Cardiac fibroblast (primary cell): ENCODE results near the gene MAGEB3.

Experiments
- DNase-seq, 2 donors: peaks; one replicate each; pipeline versions ENCODE4 v3.0.0 to v3.0.0-alpha.2; 2010; ENCODE audit warnings: low read depth in 2 of 2
- H3K4me3 ChIP-seq, 2 donors: replicated peaks in 1 of 2; 1 replicate in 1 of 2; 2 replicates in 1 of 2; pipeline ENCODE4 v1.5.1; 2011; ENCODE audit warnings: low read depth in 2 of 2, low read length in 2 of 2, mild to moderate bottlenecking in 2 of 2, moderate library complexity in 1 of 2
- TF ChIP-seq, protein P1 (sequence below): IDR thresholded peaks from one replicate; pipeline ENCODE4 v1.5.1; 2011; ENCODE audit warnings: low read depth, mild to moderate bottlenecking, low read length, inconsistent platforms

MAGEB3 gene

DNA sequence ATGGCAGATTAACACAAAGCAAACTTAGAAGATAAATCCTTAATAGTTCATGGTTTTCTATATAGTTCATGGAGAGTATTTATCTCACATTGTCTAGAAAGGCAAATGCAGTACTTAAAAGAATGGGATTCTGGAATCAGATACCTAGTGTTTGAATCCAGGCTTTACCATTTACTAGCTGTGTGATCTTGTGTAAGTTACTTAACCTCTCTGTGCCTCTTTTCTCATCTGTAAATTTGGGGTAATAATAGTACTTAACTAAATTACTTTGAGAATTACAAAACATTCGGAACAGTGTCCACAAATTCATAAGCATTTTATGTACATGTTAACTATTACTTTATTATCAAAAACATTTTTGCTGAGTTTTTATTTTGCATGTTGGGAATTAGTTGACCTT is 32.3 kb downstream of the MAGEB3 start:
- no peak for DNase-seq
- TF ChIP-seq, protein P1, sequence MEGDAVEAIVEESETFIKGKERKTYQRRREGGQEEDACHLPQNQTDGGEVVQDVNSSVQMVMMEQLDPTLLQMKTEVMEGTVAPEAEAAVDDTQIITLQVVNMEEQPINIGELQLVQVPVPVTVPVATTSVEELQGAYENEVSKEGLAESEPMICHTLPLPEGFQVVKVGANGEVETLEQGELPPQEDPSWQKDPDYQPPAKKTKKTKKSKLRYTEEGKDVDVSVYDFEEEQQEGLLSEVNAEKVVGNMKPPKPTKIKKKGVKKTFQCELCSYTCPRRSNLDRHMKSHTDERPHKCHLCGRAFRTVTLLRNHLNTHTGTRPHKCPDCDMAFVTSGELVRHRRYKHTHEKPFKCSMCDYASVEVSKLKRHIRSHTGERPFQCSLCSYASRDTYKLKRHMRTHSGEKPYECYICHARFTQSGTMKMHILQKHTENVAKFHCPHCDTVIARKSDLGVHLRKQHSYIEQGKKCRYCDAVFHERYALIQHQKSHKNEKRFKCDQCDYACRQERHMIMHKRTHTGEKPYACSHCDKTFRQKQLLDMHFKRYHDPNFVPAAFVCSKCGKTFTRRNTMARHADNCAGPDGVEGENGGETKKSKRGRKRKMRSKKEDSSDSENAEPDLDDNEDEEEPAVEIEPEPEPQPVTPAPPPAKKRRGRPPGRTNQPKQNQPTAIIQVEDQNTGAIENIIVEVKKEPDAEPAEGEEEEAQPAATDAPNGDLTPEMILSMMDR, result no peak
- no peak overlapping the region for H3K4me3 ChIP-seq

GRCh38 chrX:30270639-30271038 is 40.2 kb downstream of the MAGEB3 start:
- TF ChIP-seq, protein P1, result no peak
- no peak for DNase-seq

GRCh38 chrX:30275498-30275897 is 45.0 kb downstream of the MAGEB3 start:
- DNase-seq, result peak; percentile 35 to 38
- H3K4me3 ChIP-seq, result no peak overlapping the region
- TF ChIP-seq, protein P1, result peak; percentile 6

More at GRCh38 chrX:30270639-30271038, 40.2 kb downstream of the MAGEB3 start:
- no peak overlapping the region for H3K4me3 ChIP-seq

DNA sequence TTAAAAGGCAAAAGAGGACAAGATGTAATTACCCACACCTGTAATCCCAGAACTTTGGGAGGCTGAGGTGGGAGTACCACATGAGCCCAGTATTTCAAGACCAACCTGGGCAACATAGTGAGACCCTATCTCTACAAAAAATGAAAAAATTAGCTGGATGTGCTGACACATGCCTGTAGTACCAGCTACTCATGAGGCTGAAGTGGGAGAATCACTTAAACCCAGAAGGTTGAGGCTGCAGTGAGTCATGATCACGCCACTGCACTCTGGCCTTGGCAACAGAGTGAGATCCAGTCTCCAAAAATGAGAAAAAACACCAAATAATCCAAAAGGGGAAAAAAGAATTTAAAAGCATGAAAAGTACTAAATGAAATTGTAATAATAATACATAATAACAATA is 47.9 kb downstream of the MAGEB3 start:
- no peak overlapping the region for H3K4me3 ChIP-seq

DNA sequence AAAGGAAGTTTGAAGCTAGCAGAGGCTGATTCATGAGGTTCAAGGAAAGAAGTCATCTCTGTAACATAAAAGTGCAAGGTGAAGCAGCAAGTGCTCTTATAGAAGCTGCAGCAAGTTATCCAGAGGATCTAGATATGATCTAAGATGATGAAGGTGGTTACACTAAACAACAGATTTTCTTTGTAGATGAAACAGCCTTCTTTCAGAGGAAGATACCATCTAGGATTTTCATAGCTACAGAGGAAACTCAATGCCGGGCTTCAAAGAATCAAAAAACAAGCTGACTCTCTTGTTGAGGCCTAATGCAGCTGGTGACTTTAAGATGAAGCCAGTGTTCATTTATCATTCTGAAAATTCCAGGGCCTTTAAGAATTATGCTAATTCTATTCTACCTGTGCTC is 50.0 kb downstream of the MAGEB3 start:
- TF ChIP-seq, protein P1, result no peak
- H3K4me3 ChIP-seq, result no peak overlapping the region
- no peak for DNase-seq

More for the DNA sequence above, 47.9 kb downstream of the MAGEB3 start:
- peak; percentile 45 to 72 for DNase-seq
- TF ChIP-seq, protein P1, result no peak

DNA sequence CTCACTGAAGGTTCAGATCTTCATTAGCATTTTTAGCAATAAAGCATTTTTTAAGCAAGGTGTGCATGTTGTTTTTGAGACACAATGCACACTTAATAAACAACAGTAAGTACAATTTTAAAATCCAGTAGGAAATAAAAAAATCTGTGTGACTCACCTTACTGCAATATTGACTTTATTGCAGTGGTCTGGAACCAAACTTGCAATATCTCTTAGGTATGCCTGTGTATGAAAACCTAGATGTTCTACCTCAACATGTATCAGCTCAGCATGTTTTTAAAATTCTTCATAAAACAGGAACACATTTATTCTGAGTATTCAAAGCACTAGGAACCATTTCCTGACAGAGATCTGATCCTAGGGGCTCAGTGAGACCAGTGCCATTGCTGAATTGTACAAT is 52.1 kb downstream of the MAGEB3 start:
- peak in 1 of 2 donors; percentile 30 for DNase-seq
- H3K4me3 ChIP-seq, result no peak overlapping the region
- TF ChIP-seq, protein P1, result no peak
